RWPE2 (cell line): ENCODE measurements around the gene CARS2.
A peak's percentile ranks its signal among the peaks of the same experiment; 100 is the strongest.

Experiments used
- ATAC-seq: fragments of 200-7000 bp; cut with Tn5 transposase; 3 replicates; pipeline ENCODE4 v1.9.1; 2021; ENCODE audit warnings: low read depth
- DNase-seq: peaks from one replicate; pipeline ENCODE4 v3.0.0-alpha.2; 2020; ENCODE audit warnings: low spot score
- H3K27ac ChIP-seq: fragments of 450-650 bp; 2 replicates; pipeline ENCODE4 v1.5.1; 2017; ENCODE audit warnings: mild to moderate bottlenecking; ENCODE audit not compliant: poor library complexity, severe bottlenecking
- H3K27me3 ChIP-seq: fragments of 250-450 bp; sonication (Bioruptor Pico); 2 replicates; pipeline ENCODE4 v1.5.1; 2021; ENCODE audit warnings: mild to moderate bottlenecking, moderate library complexity; ENCODE audit not compliant: insufficient read depth, poor library complexity, severe bottlenecking
- H3K36me3 ChIP-seq: fragments of 250-450 bp; sonication (Bioruptor Pico); 2 replicates; pipeline ENCODE4 v1.5.1; 2020; ENCODE audit warnings: low read depth, mild to moderate bottlenecking, moderate library complexity
- H3K4me1 ChIP-seq: fragments of 250-450 bp; sonication (Bioruptor Pico); 2 replicates; pipeline ENCODE4 v1.5.1; 2021; ENCODE audit warnings: mild to moderate bottlenecking, moderate library complexity; ENCODE audit not compliant: insufficient read depth, poor library complexity, severe bottlenecking
- H3K4me3 ChIP-seq: fragments of 250-450 bp; sonication (Bioruptor Pico); 2 replicates; pipeline ENCODE4 v1.5.1; 2021; ENCODE audit warnings: mild to moderate bottlenecking, moderate library complexity; ENCODE audit not compliant: severe bottlenecking
- H3K9me3 ChIP-seq: fragments of 250-450 bp; sonication (Bioruptor Pico); 2 replicates; pipeline ENCODE4 v1.5.1; 2021; ENCODE audit warnings: mild to moderate bottlenecking, moderate library complexity; ENCODE audit not compliant: severe bottlenecking
- CTCF ChIP-seq: fragments of 450-650 bp; IDR thresholded peaks from one replicate; pipeline ENCODE4 v1.5.1; 2017; ENCODE audit warnings: mild to moderate bottlenecking, moderate library complexity; ENCODE audit not compliant: poor library complexity, severe bottlenecking

CARS2 gene

DNA sequence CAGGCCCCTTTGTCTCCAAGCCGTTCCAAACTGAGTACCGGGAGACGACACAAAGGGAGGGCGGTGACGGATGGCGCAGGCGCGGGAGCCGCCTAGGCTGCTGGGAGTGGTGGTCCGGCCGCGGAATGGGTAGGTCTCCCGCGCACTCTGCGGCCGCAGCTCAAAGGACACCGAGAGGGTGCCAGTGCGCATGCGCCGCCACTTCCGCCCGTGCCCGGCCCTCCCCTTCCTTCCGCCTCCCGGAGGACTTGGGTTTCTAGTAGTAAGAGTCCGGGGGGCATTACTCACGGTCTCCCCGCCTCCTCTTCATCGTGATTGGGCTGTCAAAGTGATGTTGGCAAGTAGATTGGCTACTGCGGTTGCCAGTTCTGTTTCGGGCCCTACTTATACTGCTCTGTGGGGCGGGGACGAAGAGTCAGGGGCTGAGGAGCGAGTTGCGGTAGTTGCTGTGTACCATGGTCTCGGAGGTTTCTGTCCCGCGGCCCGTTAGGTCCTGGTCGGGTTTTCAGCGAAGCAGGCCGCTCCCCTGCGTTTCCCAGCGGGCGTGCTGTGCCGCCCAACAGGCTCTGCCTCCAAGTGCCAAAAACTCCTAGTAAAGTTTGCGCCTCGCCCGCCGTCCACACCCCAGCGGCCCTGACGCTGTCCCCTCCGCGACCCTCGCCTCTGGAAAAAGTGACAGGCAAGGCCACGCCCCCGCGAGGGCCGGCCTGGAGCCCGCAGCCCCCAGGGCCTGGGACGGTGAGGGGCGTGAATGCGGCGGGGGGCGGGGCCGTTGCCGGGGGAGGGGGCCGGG lies 7.1 kb upstream of the CARS2 start:
- Histone ChIP-seq H3K27ac (peak overlapping the region; percentile 83), H3K4me1 (peaks cover 4% of the 10 kb centered on the region), H3K36me3 (no peaks in the 10 kb centered on the region), H3K4me3 (peak overlapping the region; percentile 72), H3K9me3 (no peaks in the 10 kb centered on the region), H3K27me3 (no peaks in the 10 kb centered on the region)
- no peak for TF ChIP-seq CTCF
- ATAC-seq, result peak; percentile 49
- peak; percentile 98 for DNase-seq

GRCh38 chr13:110712081-110712848 lies 6.3 kb upstream of the CARS2 start:
- Histone ChIP-seq H3K36me3 (no peaks in the 10 kb centered on the region), H3K27me3 (no peaks in the 10 kb centered on the region), H3K4me1 (peaks cover 4% of the 10 kb centered on the region), H3K27ac (peak overlapping the region; percentile 83), H3K9me3 (no peaks in the 10 kb centered on the region), H3K4me3 (peak overlapping the region; percentile 72)
- no peak for TF ChIP-seq CTCF
- peak; percentile 18 for ATAC-seq
- DNase-seq, result peak; percentile 79

DNA sequence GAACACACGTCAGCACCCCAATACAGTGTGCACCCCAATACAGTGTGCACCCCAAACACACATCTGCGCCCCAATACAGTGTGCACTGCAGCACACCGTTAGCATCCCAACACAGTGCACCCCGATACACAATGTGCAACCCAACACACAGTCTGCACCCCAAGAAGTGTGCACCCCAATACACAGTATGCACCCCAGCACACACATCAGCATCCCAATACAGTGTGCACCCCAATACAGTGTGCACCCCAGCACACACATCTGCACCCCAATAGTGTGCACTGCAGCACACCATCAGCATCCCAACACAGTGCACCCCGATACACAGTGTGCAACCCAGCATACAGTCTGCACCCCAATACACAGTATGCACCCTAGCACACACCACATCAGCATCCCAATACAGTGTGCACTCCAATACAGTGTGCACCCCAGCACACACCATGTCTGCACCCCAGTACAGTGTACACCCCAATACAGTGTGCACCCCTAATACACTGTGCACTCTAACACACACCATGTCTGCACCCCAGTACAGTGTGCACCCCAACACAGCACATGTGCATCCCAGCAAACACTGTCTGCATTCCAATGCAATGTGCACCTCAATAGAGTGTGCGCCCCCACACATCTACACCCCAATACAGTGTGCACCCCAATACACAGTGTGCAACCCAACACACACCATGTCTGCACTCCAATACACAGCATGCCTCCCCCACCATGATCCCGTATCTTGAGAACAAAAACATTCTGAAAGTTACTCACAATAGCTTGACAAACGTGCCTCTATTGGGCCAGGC lies 855 bp upstream of the CARS2 start:
- no peak for ATAC-seq
- TF ChIP-seq CTCF, result no peak

DNA sequence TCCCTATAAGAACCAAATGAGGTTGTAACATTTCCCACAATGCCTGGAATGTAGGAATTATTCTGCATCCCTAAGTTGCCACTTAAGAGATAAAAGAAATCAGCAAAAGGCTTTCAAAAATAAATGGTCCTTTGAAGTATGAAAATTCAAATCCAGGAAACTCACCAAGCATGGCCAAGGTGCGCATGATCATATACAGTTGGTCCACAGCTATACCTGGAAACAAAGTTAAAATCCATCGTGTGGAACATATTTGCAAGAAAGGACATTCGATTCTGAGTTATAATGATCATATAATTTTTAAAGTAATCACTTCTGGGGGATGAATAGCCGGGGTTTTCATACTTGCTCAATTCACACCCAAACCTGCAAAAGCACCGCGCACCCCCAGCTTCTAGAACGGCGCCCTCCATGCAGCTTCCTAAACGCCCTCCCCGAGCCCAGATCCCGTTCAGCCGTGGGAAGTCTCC lies 525 bp downstream of the CARS2 start:
- peaks cover 38% of the 10 kb centered on the region for H3K36me3 ChIP-seq
- H3K27me3 ChIP-seq, result no peaks in the 10 kb centered on the region
- peaks cover 7% of the 10 kb centered on the region for H3K4me1 ChIP-seq
- H3K27ac ChIP-seq, result peak overlapping the region; percentile 93
- TF ChIP-seq CTCF, result no peak
- no peaks in the 10 kb centered on the region for H3K9me3 ChIP-seq
- peak overlapping the region; percentile 80 for H3K4me3 ChIP-seq
- DNase-seq, result no peak
- ATAC-seq, result no peak

More for the DNA sequence above, 855 bp upstream of the CARS2 start:
- Histone ChIP-seq H3K9me3 (no peaks in the 10 kb centered on the region), H3K36me3 (peaks cover 25% of the 10 kb centered on the region), H3K27ac (peak overlapping the region; percentile 93), H3K4me1 (peaks cover 7% of the 10 kb centered on the region), H3K27me3 (no peaks in the 10 kb centered on the region), H3K4me3 (peak overlapping the region; percentile 80)
- no peak for DNase-seq
